Measurements from ENCODE around the gene CREB3L1.
A peak's percentile ranks its signal among the peaks of the same experiment; 100 is the strongest.

CREB3L1 gene

DNA sequence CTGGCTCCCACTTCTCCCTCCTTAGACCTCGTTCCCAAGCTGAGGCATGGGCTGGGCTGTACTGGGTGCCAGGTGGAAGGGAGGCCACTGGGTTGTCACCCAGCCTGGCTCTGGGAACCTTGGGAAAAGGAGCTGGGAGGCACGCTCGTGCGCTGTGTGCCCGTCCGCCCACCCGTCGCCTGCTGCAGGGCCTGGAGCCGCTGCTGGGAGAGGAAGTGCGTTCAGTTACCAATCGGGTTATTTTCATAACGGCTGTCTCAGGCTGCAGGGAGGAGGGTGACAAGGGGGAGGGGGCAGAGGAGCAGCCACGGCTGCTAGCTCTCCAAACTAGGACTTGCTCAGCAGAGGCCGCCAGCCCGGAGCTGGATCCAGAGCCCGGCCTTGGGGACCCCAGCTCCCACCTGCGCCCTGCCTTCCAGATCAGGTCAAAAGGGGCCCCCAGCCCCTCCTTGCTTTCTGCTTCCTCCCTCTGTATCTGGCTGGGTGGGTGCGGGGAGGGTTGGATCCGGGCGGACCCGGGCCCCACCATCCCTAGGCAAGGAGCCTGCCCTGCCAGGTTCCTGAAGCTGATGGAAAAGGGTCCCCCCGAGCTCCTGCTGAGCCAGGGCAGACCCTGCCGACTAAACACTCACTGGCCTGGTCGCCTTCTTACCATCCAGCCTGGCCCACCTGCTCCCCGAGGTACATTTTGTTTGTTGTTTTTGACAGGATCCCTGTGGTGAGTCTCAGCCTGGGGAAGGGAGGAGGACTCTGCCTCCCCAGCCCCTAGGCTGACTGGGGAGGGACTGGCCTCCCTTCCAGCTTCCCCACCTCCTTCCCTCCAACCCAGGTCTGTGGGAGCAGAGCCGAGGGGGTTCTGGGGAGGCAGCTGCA is 84.1 kb downstream of the CREB3L1 start:
- no peak for TF ChIP-seq CTCF (IDR thresholded peaks at IDR 0.05)
- Histone ChIP-seq H3K27ac (peak overlapping the region; percentile 60 to 86), H3K4me3 (peak overlapping the region; percentile 51)
- DNase-seq (ENCODE audit: low spot score), result no peak

- DNase-seq (ENCODE audit: low spot score), result no peak
- H3K4me3 ChIP-seq, result peak overlapping the region; percentile 51
- TF ChIP-seq CTCF (IDR thresholded peaks at IDR 0.05), result no peak
- H3K27ac ChIP-seq, result peak overlapping the region in 1 of 2 donors; percentile 86
These were observed 84.9 kb downstream of the CREB3L1 start for GRCh38 chr11:46362156-46363030.

DNA sequence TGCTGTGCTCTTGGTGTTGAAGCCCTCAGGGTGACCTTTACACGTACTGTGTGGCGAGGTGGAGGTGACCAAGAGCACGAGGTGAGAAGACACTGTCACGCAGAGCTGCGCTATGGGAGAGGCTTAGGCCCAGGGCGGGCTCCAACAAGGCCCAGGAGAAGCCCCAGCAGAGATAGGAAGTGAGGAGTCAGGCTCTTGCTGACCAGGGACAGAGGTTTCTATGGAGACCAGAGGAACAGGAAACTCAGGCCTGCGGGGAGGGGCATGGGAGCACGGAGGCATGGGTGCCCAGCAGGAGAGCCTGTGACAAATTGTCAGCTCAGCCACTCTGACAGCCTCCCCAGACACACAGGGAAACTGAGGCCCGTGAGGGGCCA is 85.6 kb downstream of the CREB3L1 start:
- no peak for DNase-seq (ENCODE audit: low spot score)
- peak overlapping the region in 1 of 2 donors; percentile 86 for H3K27ac ChIP-seq
- H3K4me3 ChIP-seq, result peak overlapping the region; percentile 51
- TF ChIP-seq CTCF (IDR thresholded peaks at IDR 0.05), result no peak

- H3K27ac ChIP-seq, result peak overlapping the region in 1 of 2 donors; percentile 86
- no peak for TF ChIP-seq CTCF (IDR thresholded peaks at IDR 0.05)
- DNase-seq (ENCODE audit: low spot score), result no peak
- H3K4me3 ChIP-seq, result no peak overlapping the region
These were observed 86.1 kb downstream of the CREB3L1 start for GRCh38 chr11:46363455-46364005.

DNA sequence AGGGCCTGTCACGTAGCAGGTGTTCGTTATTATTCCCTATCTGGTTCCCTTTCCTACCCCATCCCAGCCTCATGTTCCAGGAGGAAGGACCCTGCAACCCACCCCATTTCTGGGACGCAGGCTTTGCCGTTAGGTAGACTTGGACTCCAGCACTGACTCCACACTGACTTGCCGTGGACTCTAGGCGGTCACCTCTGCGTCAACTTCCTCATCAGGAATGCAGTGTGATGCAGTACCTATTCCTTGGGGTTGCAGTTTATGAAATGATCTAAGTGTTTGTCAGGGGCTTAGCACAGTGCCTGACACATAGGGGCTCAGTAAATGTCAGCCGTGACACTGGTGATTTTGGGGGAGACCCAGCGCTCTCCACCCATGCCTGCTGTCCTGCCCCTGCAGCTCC is 86.6 kb downstream of the CREB3L1 start:
- Histone ChIP-seq H3K4me3 (no peak overlapping the region), H3K27ac (peak overlapping the region in 1 of 2 donors; percentile 86)
- TF ChIP-seq CTCF (IDR thresholded peaks at IDR 0.05), result no peak

GRCh38 chr11:46364791-46365190 is 87.3 kb downstream of the CREB3L1 start:
- DNase-seq (ENCODE audit: low spot score), result no peak
- Histone ChIP-seq H3K27ac (no peak overlapping the region), H3K4me3 (no peak overlapping the region)
- no peak for TF ChIP-seq CTCF (IDR thresholded peaks at IDR 0.05)

More for the DNA sequence above, 86.6 kb downstream of the CREB3L1 start:
- DNase-seq (ENCODE audit: low spot score), result no peak

Measured in coronary artery (tissue), 2 donors.